Upper lobe of left lung (tissue), 6 donors: ENCODE measurements around the gene ITGAD. TPM values are rescaled to one million over a fixed set of nuclear protein-coding genes. Genes with fewer than 3 reads are reported as not detected.
A peak's percentile ranks its signal among the peaks of the same experiment; 100 is the strongest.

Source experiments
- ATAC-seq, 2 donors: fragments of 200-7000 bp; cut with Tn5 transposase; one replicate each; pipeline ENCODE4 v1.9.1; 2022; ENCODE audit warnings: mild to moderate bottlenecking in 2 of 2, moderate library complexity in 2 of 2; ENCODE audit not compliant: low FRiP score in 2 of 2
- DNase-seq, 2 donors: peaks; one replicate each; pipeline ENCODE4 v3.0.0-alpha.2; 2019 to 2020
- H3K27ac ChIP-seq, 4 donors: fragments of 200-600 bp; sonication (generic); one replicate each; pipeline ENCODE4 v1.5.1; 2016 to 2019
- H3K27me3 ChIP-seq, 4 donors: fragments of 200-600 bp; sonication (generic); one replicate each; pipeline ENCODE4 v1.5.1; 2017 to 2019
- H3K36me3 ChIP-seq, 4 donors: fragments of 200-600 bp; sonication (generic); one replicate each; pipeline ENCODE4 v1.5.1; 2016 to 2019
- H3K4me1 ChIP-seq, 4 donors: fragments of 200-600 bp; sonication (generic); one replicate each; pipeline ENCODE4 v1.5.1; 2018 to 2019
- H3K4me3 ChIP-seq, 4 donors: fragments of 200-600 bp; sonication (generic); one replicate each; pipeline ENCODE4 v1.5.1; 2017 to 2019; ENCODE audit warnings: mild to moderate bottlenecking in 2 of 4, moderate library complexity in 1 of 4
- H3K9me3 ChIP-seq, 4 donors: fragments of 200-600 bp; sonication (generic); one replicate each; pipeline ENCODE4 v1.5.1; 2018 to 2019
- CTCF ChIP-seq, 6 experiments: fragments of 450-650 bp in 4 of 6; fragments of 200-600 bp in 2 of 6; sonication (generic) in 2 of 6; IDR thresholded peaks; one replicate each; pipeline ENCODE4 v1.5.1; 2016 to 2019; ENCODE audit warnings: antibody characterized with exemption in 6 of 6
- EP300 ChIP-seq, 4 donors: sonication (generic); formaldehyde crosslinking; IDR thresholded peaks; one replicate each; pipeline ENCODE4 v1.5.1; 2017; ENCODE audit warnings: antibody characterized with exemption in 4 of 4, control low read depth in 2 of 4
- POLR2A ChIP-seq, 4 donors: fragments of 450-650 bp; IDR thresholded peaks; one replicate each; pipeline ENCODE4 v1.5.1; 2016 to 2017; ENCODE audit warnings: antibody characterized with exemption in 4 of 4, mild to moderate bottlenecking in 2 of 4
- POLR2AphosphoS5 ChIP-seq, 2 donors: sonication (generic); formaldehyde crosslinking; IDR thresholded peaks; one replicate each; pipeline ENCODE4 v1.5.1; 2017; ENCODE audit warnings: antibody characterized with exemption in 2 of 2
- whole genome bisulfite sequencing, 2 donors: methylation state at CpG; one replicate each; pipeline ENCODE4 v1.1.5; 2017 to 2018; 5-methylcytosine and 5-hydroxymethylcytosine counted together
- total RNA-seq, 6 donors: library from RNA; depleted of rRNA in 4 of 6; stranded (reverse); fragments of >200 nt in 4 of 6; gene quantifications; one replicate each; pipeline versions ENCODE4 v1.1.0 to v1.2.1, GENCODE V29; 2016 to 2021
- donor health status: DM: no; HTN: no; CAD: no; lungs with moderate emphysema.
- donor health status: DM: no; HTN: yes; CAD: no; lungs with severe emphysema.

ITGAD gene
- total RNA-seq, 6 donors from 2014 or later: 0.15 to 0.69 (median 0.52) TPM; not detected in 3

GRCh38 chr16:31361201-31362110, 31.7 kb upstream of the ITGAD start:
- 73 to 81% methylated on average over 9 to 28 of the region's 28 CpGs for WGBS, 2 donors
- no peak for DNase-seq
- no peaks in the 10 kb centered on the region for H3K4me1 ChIP-seq

GRCh38 chr16:31362476-31363405, 30.4 kb upstream of the ITGAD start:
- WGBS, 2 donors: 74 to 90% methylated on average over 13 to 25 of the region's 26 CpGs
- Histone ChIP-seq H3K4me1 (no peaks in the 10 kb centered on the region), H3K36me3 (no peaks in the 10 kb centered on the region), H3K27me3 (no peaks in the 10 kb centered on the region), H3K4me3 (no peak overlapping the region), H3K9me3 (no peaks in the 10 kb centered on the region), H3K27ac (no peak overlapping the region)
- DNase-seq: peak in 1 of 2 donors; percentile 18
- peak in 1 of 2 donors; percentile 4 for ATAC-seq
- TF ChIP-seq POLR2AphosphoS5 (IDR thresholded peaks at IDR 0.05) (no peak), EP300 (IDR thresholded peaks at IDR 0.05) (no peak), POLR2A (IDR thresholded peaks at IDR 0.05) (no peak), CTCF (IDR thresholded peaks at IDR 0.05) (no peak)

More at GRCh38 chr16:31361201-31362110, 31.7 kb upstream of the ITGAD start:
- H3K27ac ChIP-seq: no peak overlapping the region
- peak in 1 of 2 donors; percentile 20 for ATAC-seq
- TF ChIP-seq POLR2A (IDR thresholded peaks at IDR 0.05) (no peak), EP300 (IDR thresholded peaks at IDR 0.05) (no peak), CTCF (IDR thresholded peaks at IDR 0.05) (no peak), POLR2AphosphoS5 (IDR thresholded peaks at IDR 0.05) (no peak)
- H3K9me3 ChIP-seq: no peaks in the 10 kb centered on the region
- no peaks in the 10 kb centered on the region for H3K36me3 ChIP-seq
- H3K27me3 ChIP-seq: no peaks in the 10 kb centered on the region
- no peak overlapping the region for H3K4me3 ChIP-seq

- TF ChIP-seq POLR2A (IDR thresholded peaks at IDR 0.05): no peak
- no peaks in the 10 kb centered on the region for H3K27me3 ChIP-seq
- H3K9me3 ChIP-seq: no peaks in the 10 kb centered on the region
- no peaks in the 10 kb centered on the region for H3K36me3 ChIP-seq
- ATAC-seq (no peak), DNase-seq (peak in 1 of 2 donors; percentile 18)
- H3K27ac ChIP-seq: no peak overlapping the region
- no peak overlapping the region for H3K4me3 ChIP-seq
- 86 to 92% methylated on average over 8 of the region's 8 CpGs for WGBS, 2 donors
- H3K4me1 ChIP-seq: no peaks in the 10 kb centered on the region
Observed at GRCh38 chr16:31363721-31364120, 29.4 kb upstream of the ITGAD start.

- H3K9me3 ChIP-seq: no peaks in the 10 kb centered on the region
Observed at GRCh38 chr16:31364421-31364820, 28.7 kb upstream of the ITGAD start.

More at GRCh38 chr16:31364421-31364820, 28.7 kb upstream of the ITGAD start:
- DNase-seq (no peak), ATAC-seq (no peak)
- Histone ChIP-seq H3K4me3 (no peak overlapping the region), H3K27ac (no peak overlapping the region), H3K4me1 (no peaks in the 10 kb centered on the region), H3K36me3 (no peaks in the 10 kb centered on the region), H3K27me3 (no peaks in the 10 kb centered on the region)
- TF ChIP-seq POLR2AphosphoS5 (IDR thresholded peaks at IDR 0.05): no peak
- no peak for TF ChIP-seq EP300 (IDR thresholded peaks at IDR 0.05)
- TF ChIP-seq CTCF (IDR thresholded peaks at IDR 0.05): no peak
- TF ChIP-seq POLR2A (IDR thresholded peaks at IDR 0.05): no peak
- 69 to 75% methylated on average over 6 of the region's 6 CpGs for WGBS, 2 donors
